Astrocyte (in vitro differentiated cells and primary cell): ENCODE results near the gene ZMYND8. TPM values are rescaled to one million over a fixed set of nuclear protein-coding genes. Genes with fewer than 3 reads are reported as not detected.

Experiments used
- DNase-seq: peaks from one replicate; pipeline ENCODE4 v3.0.0-alpha.2; 2010; ENCODE audit warnings: low read depth
- FAIRE-seq: peaks from 2 replicates; lab custom pipeline; 2011; peaks lifted over from hg19 to GRCh38; lab: Jason Lieb, UNC
- H2AFZ ChIP-seq: 2 replicates; pipeline ENCODE4 v1.6.0; 2012; ENCODE audit warnings: low read depth, low read length, inconsistent platforms
- H3K27ac ChIP-seq: 2 replicates; pipeline ENCODE4 v1.5.1; 2011; ENCODE audit warnings: low read depth, low read length, inconsistent platforms
- H3K27me3 ChIP-seq: 2 replicates; pipeline ENCODE4 v1.6.0; 2011; ENCODE audit warnings: low read length, inconsistent platforms; ENCODE audit not compliant: insufficient read depth
- H3K36me3 ChIP-seq: 2 replicates; pipeline ENCODE4 v1.5.1; 2011; ENCODE audit warnings: low read length, inconsistent platforms; ENCODE audit not compliant: insufficient read depth
- H3K4me1 ChIP-seq: 2 replicates; pipeline ENCODE4 v1.5.1; 2011; ENCODE audit warnings: low read length, inconsistent platforms; ENCODE audit not compliant: insufficient read depth
- H3K4me2 ChIP-seq: 2 replicates; pipeline ENCODE4 v1.6.0; 2012; ENCODE audit warnings: low read length, inconsistent platforms
- H3K4me3 ChIP-seq: 2 replicates; pipeline ENCODE4 v1.5.1; 2011; ENCODE audit warnings: low read depth, mild to moderate bottlenecking, low read length, inconsistent platforms; ENCODE audit not compliant: insufficient read depth
- H3K79me2 ChIP-seq: 2 replicates; pipeline ENCODE4 v1.6.0; 2012; ENCODE audit warnings: mild to moderate bottlenecking, low read length, inconsistent platforms; ENCODE audit not compliant: insufficient read depth
- H3K9ac ChIP-seq: 2 replicates; pipeline ENCODE4 v1.6.0; 2012; ENCODE audit warnings: mild to moderate bottlenecking, low read length, inconsistent platforms
- H3K9me3 ChIP-seq: 2 replicates; pipeline ENCODE4 v1.5.1; 2012; ENCODE audit warnings: low read depth, mild to moderate bottlenecking, low read length, inconsistent platforms; ENCODE audit not compliant: insufficient read depth
- H4K20me1 ChIP-seq: 2 replicates; pipeline ENCODE4 v1.6.0; 2012; ENCODE audit warnings: low read length, inconsistent platforms; ENCODE audit not compliant: insufficient read depth
- H3K27ac Mint-ChIP-seq: one replicate; pipeline ENCODE4 v1.8.0; 2021; ENCODE audit warnings: mild to moderate bottlenecking, mixed read lengths; ENCODE audit not compliant: unreplicated experiment
- H3K27me3 Mint-ChIP-seq: one replicate; pipeline ENCODE4 v1.8.0; 2021; ENCODE audit warnings: low read depth, mixed read lengths; ENCODE audit not compliant: unreplicated experiment
- H3K36me3 Mint-ChIP-seq: one replicate; pipeline ENCODE4 v1.8.0; 2021; ENCODE audit warnings: low read depth, mixed read lengths; ENCODE audit not compliant: unreplicated experiment
- H3K4me1 Mint-ChIP-seq: one replicate; pipeline ENCODE4 v1.8.0; 2021; ENCODE audit warnings: low read depth, mixed read lengths; ENCODE audit not compliant: unreplicated experiment
- H3K4me3 Mint-ChIP-seq: one replicate; pipeline ENCODE4 v1.8.0; 2021; ENCODE audit warnings: mild to moderate bottlenecking, moderate library complexity, mixed read lengths; ENCODE audit not compliant: unreplicated experiment
- H3K9me3 Mint-ChIP-seq: one replicate; pipeline ENCODE4 v1.8.0; 2021; ENCODE audit warnings: mild to moderate bottlenecking, mixed read lengths; ENCODE audit not compliant: unreplicated experiment
- CTCF ChIP-seq: IDR thresholded peaks from 2 replicates; pipeline ENCODE4 v1.5.1; 2011; ENCODE audit warnings: low read depth, mild to moderate bottlenecking, inconsistent platforms, low read length, moderate library complexity; ENCODE audit not compliant: insufficient read depth
- EZH2 ChIP-seq: IDR thresholded peaks from 2 replicates; pipeline ENCODE4 v1.6.1; 2012; ENCODE audit warnings: mild to moderate bottlenecking, low read length, inconsistent platforms; ENCODE audit not compliant: insufficient read depth
- total RNA-seq: library from RNA; stranded (reverse); gene quantifications from 2 replicates; pipeline ENCODE4 v1.2.1, GENCODE V29; 2021

Gene ZMYND8
- total RNA-seq, 1 donor from 2014 or later, result 45.8 TPM

- peaks cover 44% of the 10 kb centered on the region for H3K4me1 Mint-ChIP-seq
- H3K27me3 ChIP-seq, result no peaks in the 10 kb centered on the region
- FAIRE-seq, result no peak
- H3K9me3 Mint-ChIP-seq, result no peaks in the 10 kb centered on the region
- peaks cover 12% of the 10 kb centered on the region for H3K36me3 Mint-ChIP-seq
- TF ChIP-seq EZH2 (no peak), CTCF (no peak)
- H3K4me3 Mint-ChIP-seq, result no peak overlapping the region
- peak overlapping the region; percentile 38 for H2AFZ ChIP-seq
- no peaks in the 10 kb centered on the region for H3K36me3 ChIP-seq
- H3K4me1 ChIP-seq, result peaks cover 32% of the 10 kb centered on the region
- DNase-seq, result peak; percentile 99
- peak overlapping the region; percentile 91 for H3K27ac ChIP-seq
- no peak overlapping the region for H3K4me3 ChIP-seq
- H3K9me3 ChIP-seq, result no peaks in the 10 kb centered on the region
- H3K27me3 Mint-ChIP-seq, result no peaks in the 10 kb centered on the region
- peak overlapping the region; percentile 65 for H3K4me2 ChIP-seq
- no peaks in the 10 kb centered on the region for H4K20me1 ChIP-seq
- peaks cover 63% of the 10 kb centered on the region for H3K79me2 ChIP-seq
- H3K9ac ChIP-seq, result peak overlapping the region; percentile 77
- H3K27ac Mint-ChIP-seq, result peak overlapping the region; percentile 84
Measured at GRCh38 chr20:47336129-47336754, 20.3 kb downstream of the ZMYND8 start.

GRCh38 chr20:47335251-47336128 is 21.0 kb downstream of the ZMYND8 start:
- peaks cover 39% of the 10 kb centered on the region for H3K4me1 ChIP-seq
- no peak overlapping the region for H3K4me3 ChIP-seq
- peaks cover 62% of the 10 kb centered on the region for H3K79me2 ChIP-seq
- Mint-ChIP-seq H3K36me3 (peaks cover 12% of the 10 kb centered on the region), H3K4me1 (peaks cover 46% of the 10 kb centered on the region), H3K27me3 (no peaks in the 10 kb centered on the region), H3K27ac (peak overlapping the region; percentile 84), H3K4me3 (peak overlapping the region; percentile 66), H3K9me3 (no peaks in the 10 kb centered on the region)
- H3K27ac ChIP-seq, result peak overlapping the region; percentile 91
- peak overlapping the region; percentile 65 for H3K4me2 ChIP-seq
- no peak for TF ChIP-seq EZH2
- no peak for TF ChIP-seq CTCF
- H3K27me3 ChIP-seq, result no peaks in the 10 kb centered on the region
- no peaks in the 10 kb centered on the region for H3K9me3 ChIP-seq
- H4K20me1 ChIP-seq, result no peaks in the 10 kb centered on the region
- H3K9ac ChIP-seq, result peak overlapping the region; percentile 77
- no peaks in the 10 kb centered on the region for H3K36me3 ChIP-seq
- FAIRE-seq (no peak), DNase-seq (no peak)
- H2AFZ ChIP-seq, result no peak overlapping the region
